Gastroesophageal sphincter (tissue), 4 donors: ENCODE data around the gene NR6A1. TPM values are rescaled to one million over a fixed set of nuclear protein-coding genes. Genes with fewer than 3 reads are reported as not detected.

Experiments used
- ATAC-seq: fragments of 150-250 bp; one replicate; pipeline ENCODE4 v1.9.1; 2016; ENCODE audit warnings: mild to moderate bottlenecking, moderate library complexity
- H3K27ac ChIP-seq, 4 donors: fragments of 200-600 bp; sonication (generic) in 3 of 4; 1 replicate in 3 of 4; 2 replicates in 1 of 4; pipeline ENCODE4 v1.5.1; 2016 to 2019
- H3K27me3 ChIP-seq: fragments of 200-600 bp; sonication (generic); one replicate; pipeline ENCODE4 v1.5.1; 2019
- H3K36me3 ChIP-seq, 2 donors: fragments of 200-600 bp; sonication (generic); one replicate each; pipeline ENCODE4 v1.5.1; 2019; ENCODE audit warnings: control low read depth in 1 of 2
- H3K4me1 ChIP-seq, 3 donors: fragments of 200-600 bp; sonication (generic); 1 replicate in 2 of 3; 2 replicates in 1 of 3; pipeline ENCODE4 v1.5.1; 2016 to 2019; ENCODE audit warnings: control low read depth in 2 of 3
- H3K4me3 ChIP-seq, 2 donors: fragments of 200-600 bp; sonication (generic); one replicate each; pipeline ENCODE4 v1.5.1; 2019; ENCODE audit warnings: mild to moderate bottlenecking in 1 of 2, moderate library complexity in 1 of 2
- H3K9me3 ChIP-seq, 3 donors: fragments of 200-600 bp; sonication (generic); one replicate each; pipeline ENCODE4 v1.5.1; 2017 to 2019; ENCODE audit warnings: control low read depth in 2 of 3
- CTCF ChIP-seq, 4 experiments: fragments of 200-600 bp in 2 of 4; fragments of 450-650 bp in 2 of 4; sonication (generic) in 1 of 4; IDR thresholded peaks; one replicate each; pipeline ENCODE4 v1.5.1; 2017 to 2019; ENCODE audit warnings: antibody characterized with exemption in 4 of 4, mild to moderate bottlenecking in 2 of 4, moderate library complexity in 2 of 4
- EP300 ChIP-seq: sonication (generic); formaldehyde crosslinking; IDR thresholded peaks from one replicate; pipeline ENCODE4 v1.6.1; 2017; ENCODE audit warnings: antibody characterized with exemption, mild to moderate bottlenecking
- POLR2A ChIP-seq, 2 donors: fragments of 450-650 bp; IDR thresholded peaks; one replicate each; pipeline ENCODE4 v1.6.1; 2017; ENCODE audit warnings: antibody characterized with exemption in 2 of 2, mild to moderate bottlenecking in 2 of 2, moderate library complexity in 1 of 2
- POLR2AphosphoS5 ChIP-seq: sonication (generic); formaldehyde crosslinking; IDR thresholded peaks from one replicate; pipeline ENCODE4 v1.6.1; 2017; ENCODE audit warnings: antibody characterized with exemption
- WGBS, 2 donors: methylation state at CpG; one replicate each; pipeline ENCODE4 v1.1.5; 2018; ENCODE audit warnings: low coverage in 1 of 2; 5-methylcytosine and 5-hydroxymethylcytosine counted together
- total RNA-seq, 4 donors: library from RNA; depleted of rRNA; stranded (reverse); fragments of >200 nt; gene quantifications; one replicate each; pipeline ENCODE4 v1.1.0, GENCODE V29; 2016

NR6A1 gene
- total RNA-seq, 4 donors from 2014 or later: 0.16 to 4.4 (median 0.62) TPM

DNA sequence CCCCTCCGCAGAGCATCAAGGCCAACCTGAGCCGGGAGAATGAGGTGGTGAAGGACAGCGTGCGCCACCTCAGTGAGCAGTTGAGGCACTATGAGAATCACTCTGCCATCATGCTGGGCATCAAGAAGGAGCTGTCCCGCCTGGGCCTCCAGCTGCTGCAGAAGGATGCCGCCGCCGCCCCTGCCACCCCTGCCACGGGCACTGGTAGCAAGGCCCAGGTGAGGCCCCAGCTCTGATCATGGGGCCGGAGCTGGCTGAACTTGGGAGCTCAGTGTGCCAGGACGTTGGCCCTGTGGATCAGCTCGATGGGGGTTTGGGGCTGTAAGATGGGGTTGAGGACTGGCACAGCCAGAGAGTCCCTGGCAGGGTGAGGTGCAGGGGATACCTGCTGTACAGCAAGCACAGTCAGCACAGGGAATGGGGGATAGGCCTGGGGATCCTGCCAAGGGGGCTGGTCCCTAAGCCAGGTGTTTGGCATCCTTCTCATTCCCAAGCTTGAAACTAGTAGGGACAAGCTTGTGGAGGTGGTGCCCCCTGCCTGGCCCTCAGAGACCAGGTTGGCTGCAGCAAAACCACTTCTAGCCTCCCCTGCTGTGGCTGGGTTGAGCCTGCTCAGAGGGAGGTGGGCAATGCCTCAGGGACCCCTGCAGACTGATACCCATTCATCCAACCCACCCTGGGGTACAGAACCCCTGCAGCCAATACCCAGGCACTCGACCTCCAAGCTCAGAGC lies 28.3 kb upstream of the NR6A1 start:
- ATAC-seq: no peak
- no peak for TF ChIP-seq POLR2AphosphoS5
- TF ChIP-seq EP300: no peak
- TF ChIP-seq CTCF (IDR thresholded peaks at IDR 0.05): no peak
- no peak for TF ChIP-seq POLR2A (IDR thresholded peaks at IDR 0.05)
- Histone ChIP-seq H3K27me3 (no peaks in the 10 kb centered on the region), H3K27ac (peak overlapping the region in 1 of 4 donors; percentile 51), H3K4me1 (peaks cover 0 to 61% (median 12%) of the 10 kb centered on the region in 3 donors), H3K36me3 (peaks cover 0 to 40% of the 10 kb centered on the region in 2 donors), H3K4me3 (no peak overlapping the region), H3K9me3 (no peaks in the 10 kb centered on the region)
- WGBS, 2 donors: 60 to 100% methylated on average over 1 of the region's 13 CpGs

DNA sequence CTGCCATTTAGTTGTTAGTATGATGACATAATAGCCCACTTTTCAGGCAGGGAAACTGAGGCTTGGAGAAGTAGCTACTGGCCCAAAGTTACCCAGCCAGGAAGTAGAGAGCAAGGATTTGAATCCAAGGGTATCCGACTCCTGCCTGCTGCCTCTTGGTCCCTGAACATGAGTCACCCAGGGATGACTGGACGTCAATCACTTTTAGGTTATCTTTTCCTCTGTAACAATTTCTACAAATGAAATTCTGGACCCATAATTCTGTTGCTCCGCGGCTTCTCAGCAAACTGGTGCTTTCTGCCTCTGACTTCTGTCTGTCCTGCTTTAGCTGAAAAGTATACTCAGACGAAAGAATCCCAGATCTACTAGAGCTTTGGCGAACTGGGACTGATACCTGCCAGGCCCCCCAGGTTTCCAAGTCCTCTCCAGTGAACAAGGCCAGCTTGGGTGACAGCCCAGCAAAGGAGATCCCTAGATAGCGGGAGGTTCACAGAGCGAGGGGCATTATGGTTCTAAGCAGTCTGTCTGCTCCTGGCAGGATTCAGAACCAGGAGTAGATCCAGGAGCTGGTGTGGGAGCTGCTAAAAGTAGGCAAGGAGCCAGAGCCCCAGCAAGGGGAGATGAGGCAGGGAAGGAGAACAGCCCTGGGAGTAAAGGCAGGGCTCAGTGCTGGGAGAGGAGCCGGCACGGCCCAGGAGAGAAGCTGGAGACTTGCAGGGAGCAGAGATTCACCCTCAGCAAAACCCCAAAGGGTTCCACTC lies 26.4 kb upstream of the NR6A1 start:
- ATAC-seq: peak; percentile 23
- H3K36me3 ChIP-seq: peaks cover 0 to 21% of the 10 kb centered on the region in 2 donors
- H3K27ac ChIP-seq: peak overlapping the region in 3 of 4 donors; percentile 58 to 73 (median 67)
- H3K9me3 ChIP-seq: no peaks in the 10 kb centered on the region
- 29 to 31% methylated on average over 6 to 7 of the region's 10 CpGs for WGBS, 2 donors
- peaks cover 0 to 75% (median 12%) of the 10 kb centered on the region in 3 donors for H3K4me1 ChIP-seq
- no peak for TF ChIP-seq POLR2AphosphoS5
- no peak for TF ChIP-seq EP300
- no peak for TF ChIP-seq CTCF (IDR thresholded peaks at IDR 0.05)
- no peak for TF ChIP-seq POLR2A (IDR thresholded peaks at IDR 0.05)
- H3K27me3 ChIP-seq: no peaks in the 10 kb centered on the region
- no peak overlapping the region for H3K4me3 ChIP-seq

GRCh38 chr9:124795881-124796431 lies 24.8 kb upstream of the NR6A1 start:
- WGBS, 2 donors: 40 to 93% methylated on average over 2 of the region's 9 CpGs

DNA sequence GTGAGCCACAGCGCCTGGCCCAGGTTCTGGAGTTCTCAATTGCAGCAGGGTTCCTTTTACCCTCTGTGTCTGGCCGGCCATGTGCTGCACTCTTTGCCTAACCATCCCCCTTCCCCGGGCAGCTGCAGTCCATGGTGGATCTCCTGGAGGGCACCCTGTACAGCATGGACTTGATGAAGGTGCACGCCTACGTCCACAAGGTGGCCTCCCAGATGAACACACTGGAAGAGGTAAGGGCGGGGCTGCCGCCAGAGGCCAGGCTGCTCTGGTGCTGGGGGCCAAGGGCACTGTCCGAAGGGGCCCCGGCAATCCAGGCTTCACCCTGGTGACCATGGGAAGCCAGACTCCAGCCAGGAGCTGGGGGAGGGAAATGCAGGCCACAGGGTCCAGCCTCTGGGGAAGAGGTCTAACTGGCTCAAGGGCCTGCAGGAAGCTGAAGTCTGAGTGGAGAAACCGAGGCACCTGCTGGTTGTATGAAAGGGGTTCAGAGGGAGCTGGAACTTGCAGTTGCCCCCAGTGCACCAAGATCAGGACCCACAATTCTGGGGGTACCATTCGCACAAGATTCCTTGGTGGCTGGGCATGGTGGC lies 23.9 kb upstream of the NR6A1 start:
- 60 to 100% methylated on average over 1 of the region's 11 CpGs for WGBS, 2 donors
- Histone ChIP-seq H3K27me3 (no peaks in the 10 kb centered on the region), H3K4me1 (peaks cover 0 to 66% (median 12%) of the 10 kb centered on the region in 3 donors), H3K27ac (peak overlapping the region in 2 of 4 donors; percentile 28 to 58), H3K36me3 (peaks cover 0 to 18% of the 10 kb centered on the region in 2 donors), H3K9me3 (no peaks in the 10 kb centered on the region), H3K4me3 (no peak overlapping the region)
- ATAC-seq: no peak
- no peak for TF ChIP-seq CTCF (IDR thresholded peaks at IDR 0.05)
- TF ChIP-seq POLR2AphosphoS5: no peak
- TF ChIP-seq POLR2A (IDR thresholded peaks at IDR 0.05): no peak
- TF ChIP-seq EP300: no peak

More at GRCh38 chr9:124795881-124796431, 24.8 kb upstream of the NR6A1 start:
- peak; percentile 45 for ATAC-seq
- peak overlapping the region in 3 of 4 donors; percentile 58 to 73 (median 67) for H3K27ac ChIP-seq
- H3K9me3 ChIP-seq: no peaks in the 10 kb centered on the region
- H3K4me1 ChIP-seq: peaks cover 0 to 76% (median 12%) of the 10 kb centered on the region in 3 donors
- peaks cover 0 to 8% of the 10 kb centered on the region in 2 donors for H3K36me3 ChIP-seq
- no peak for TF ChIP-seq CTCF (IDR thresholded peaks at IDR 0.05)
- no peak for TF ChIP-seq EP300
- TF ChIP-seq POLR2AphosphoS5: peak; percentile 14
- no peak for TF ChIP-seq POLR2A (IDR thresholded peaks at IDR 0.05)
- H3K4me3 ChIP-seq: no peak overlapping the region
- H3K27me3 ChIP-seq: no peaks in the 10 kb centered on the region
